ENCODE results near the gene PPAN.
A peak's percentile ranks its signal among the peaks of the same experiment; 100 is the strongest.

The PPAN gene

GRCh38 chr19:10137751-10138682, 31.9 kb downstream of the PPAN start:
- peaks cover 4% of the 10 kb centered on the region for H3K36me3 Mint-ChIP-seq
- peaks cover 19% of the 10 kb centered on the region for H3K4me1 Mint-ChIP-seq (ENCODE audit: low read depth)
- no peaks in the 10 kb centered on the region for H3K27me3 Mint-ChIP-seq
- H3K9me3 Mint-ChIP-seq (ENCODE audit: low read depth), result no peaks in the 10 kb centered on the region
- no peak overlapping the region for H3K27ac Mint-ChIP-seq
- H3K4me3 Mint-ChIP-seq, result no peak overlapping the region

GRCh38 chr19:10138879-10139795, 33.0 kb downstream of the PPAN start:
- H3K36me3 Mint-ChIP-seq, result peaks cover 3% of the 10 kb centered on the region
- H3K9me3 Mint-ChIP-seq (ENCODE audit: low read depth), result no peaks in the 10 kb centered on the region
- peaks cover 28% of the 10 kb centered on the region for H3K4me1 Mint-ChIP-seq (ENCODE audit: low read depth)
- no peaks in the 10 kb centered on the region for H3K27me3 Mint-ChIP-seq
- no peak overlapping the region for H3K27ac Mint-ChIP-seq
- no peak overlapping the region for H3K4me3 Mint-ChIP-seq

- Mint-ChIP-seq H3K27ac (no peak overlapping the region), H3K27me3 (no peaks in the 10 kb centered on the region), H3K9me3 (ENCODE audit: low read depth) (no peaks in the 10 kb centered on the region), H3K4me3 (no peak overlapping the region), H3K36me3 (peaks cover 3% of the 10 kb centered on the region), H3K4me1 (ENCODE audit: low read depth) (peaks cover 35% of the 10 kb centered on the region)
These were observed 33.8 kb downstream of the PPAN start for GRCh38 chr19:10139952-10140351.

GRCh38 chr19:10141479-10141878, 35.3 kb downstream of the PPAN start:
- Mint-ChIP-seq H3K27ac (peak overlapping the region; percentile 46), H3K9me3 (ENCODE audit: low read depth) (no peaks in the 10 kb centered on the region), H3K36me3 (peaks cover 3% of the 10 kb centered on the region), H3K4me1 (ENCODE audit: low read depth) (peaks cover 39% of the 10 kb centered on the region), H3K27me3 (no peaks in the 10 kb centered on the region), H3K4me3 (peak overlapping the region; percentile 13)

- Mint-ChIP-seq H3K27me3 (no peaks in the 10 kb centered on the region), H3K36me3 (peaks cover 3% of the 10 kb centered on the region), H3K27ac (peak overlapping the region; percentile 99), H3K9me3 (ENCODE audit: low read depth) (no peaks in the 10 kb centered on the region), H3K4me3 (peak overlapping the region; percentile 13), H3K4me1 (ENCODE audit: low read depth) (peaks cover 39% of the 10 kb centered on the region)
These were observed 35.8 kb downstream of the PPAN start for GRCh38 chr19:10141973-10142372.

- Mint-ChIP-seq H3K9me3 (ENCODE audit: low read depth) (no peaks in the 10 kb centered on the region), H3K27ac (peak overlapping the region; percentile 99), H3K27me3 (no peaks in the 10 kb centered on the region), H3K4me3 (peak overlapping the region; percentile 87), H3K4me1 (ENCODE audit: low read depth) (peaks cover 39% of the 10 kb centered on the region), H3K36me3 (peaks cover 3% of the 10 kb centered on the region)
These were observed 36.7 kb downstream of the PPAN start for GRCh38 chr19:10142701-10143375.

- H3K36me3 Mint-ChIP-seq, result peaks cover 3% of the 10 kb centered on the region
These were observed 37.5 kb downstream of the PPAN start for GRCh38 chr19:10143681-10144080.

GRCh38 chr19:10144361-10144760, 38.2 kb downstream of the PPAN start:
- Mint-ChIP-seq H3K36me3 (peaks cover 3% of the 10 kb centered on the region), H3K27me3 (no peaks in the 10 kb centered on the region), H3K4me1 (ENCODE audit: low read depth) (peaks cover 39% of the 10 kb centered on the region), H3K27ac (peak overlapping the region; percentile 68), H3K9me3 (ENCODE audit: low read depth) (no peaks in the 10 kb centered on the region), H3K4me3 (no peak overlapping the region)

More at GRCh38 chr19:10143681-10144080, 37.5 kb downstream of the PPAN start:
- H3K27me3 Mint-ChIP-seq, result no peaks in the 10 kb centered on the region
- H3K27ac Mint-ChIP-seq, result peak overlapping the region; percentile 99
- H3K4me1 Mint-ChIP-seq (ENCODE audit: low read depth), result peaks cover 39% of the 10 kb centered on the region
- H3K9me3 Mint-ChIP-seq (ENCODE audit: low read depth), result no peaks in the 10 kb centered on the region
- peak overlapping the region; percentile 87 for H3K4me3 Mint-ChIP-seq

- peaks cover 39% of the 10 kb centered on the region for H3K4me1 Mint-ChIP-seq (ENCODE audit: low read depth)
- H3K27ac Mint-ChIP-seq, result peak overlapping the region; percentile 61
- peaks cover 3% of the 10 kb centered on the region for H3K36me3 Mint-ChIP-seq
- H3K4me3 Mint-ChIP-seq, result peak overlapping the region; percentile 13
- no peaks in the 10 kb centered on the region for H3K27me3 Mint-ChIP-seq
- no peaks in the 10 kb centered on the region for H3K9me3 Mint-ChIP-seq (ENCODE audit: low read depth)
These were observed 38.9 kb downstream of the PPAN start for GRCh38 chr19:10145031-10145430.

- Mint-ChIP-seq H3K4me1 (ENCODE audit: low read depth) (peaks cover 36% of the 10 kb centered on the region), H3K9me3 (ENCODE audit: low read depth) (no peaks in the 10 kb centered on the region), H3K27ac (no peak overlapping the region), H3K27me3 (no peaks in the 10 kb centered on the region), H3K4me3 (no peak overlapping the region), H3K36me3 (peaks cover 3% of the 10 kb centered on the region)
These were observed 40.0 kb downstream of the PPAN start for GRCh38 chr19:10146142-10146541.

GRCh38 chr19:10149427-10149826, 43.3 kb downstream of the PPAN start:
- Mint-ChIP-seq H3K36me3 (no peaks in the 10 kb centered on the region), H3K4me1 (ENCODE audit: low read depth) (peaks cover 8% of the 10 kb centered on the region), H3K27ac (no peak overlapping the region), H3K4me3 (no peak overlapping the region), H3K9me3 (ENCODE audit: low read depth) (no peaks in the 10 kb centered on the region), H3K27me3 (no peaks in the 10 kb centered on the region)

- Mint-ChIP-seq H3K9me3 (ENCODE audit: low read depth) (no peaks in the 10 kb centered on the region), H3K36me3 (no peaks in the 10 kb centered on the region), H3K27ac (no peak overlapping the region), H3K4me1 (ENCODE audit: low read depth) (no peaks in the 10 kb centered on the region), H3K27me3 (no peaks in the 10 kb centered on the region), H3K4me3 (no peak overlapping the region)
These were observed 45.4 kb downstream of the PPAN start for GRCh38 chr19:10151521-10151920.

GRCh38 chr19:10152100-10152499, 45.9 kb downstream of the PPAN start:
- H3K36me3 Mint-ChIP-seq, result no peaks in the 10 kb centered on the region
- H3K27me3 Mint-ChIP-seq, result no peaks in the 10 kb centered on the region
- H3K27ac Mint-ChIP-seq, result no peak overlapping the region
- H3K4me3 Mint-ChIP-seq, result no peak overlapping the region
- no peaks in the 10 kb centered on the region for H3K4me1 Mint-ChIP-seq (ENCODE audit: low read depth)
- H3K9me3 Mint-ChIP-seq (ENCODE audit: low read depth), result no peaks in the 10 kb centered on the region

GRCh38 chr19:10155839-10156238, 49.7 kb downstream of the PPAN start:
- Mint-ChIP-seq H3K9me3 (ENCODE audit: low read depth) (no peaks in the 10 kb centered on the region), H3K4me1 (ENCODE audit: low read depth) (no peaks in the 10 kb centered on the region), H3K27me3 (no peaks in the 10 kb centered on the region), H3K27ac (no peak overlapping the region), H3K4me3 (no peak overlapping the region), H3K36me3 (no peaks in the 10 kb centered on the region)
